ENCODE measurements around the gene MYL5. TPM values are rescaled to one million over a fixed set of nuclear protein-coding genes. Genes with fewer than 3 reads are reported as not detected.

The MYL5 gene
- total RNA-seq, 1 donor from 2014 or later = 2.9 TPM

GRCh38 chr4:700587-701264 is 26.4 kb downstream of the MYL5 start:
- Histone ChIP-seq H3K27me3 (ENCODE audit: control insufficient read depth, insufficient read depth, low read length) (no peaks in the 10 kb centered on the region), H3K4me3 (ENCODE audit: low read depth, low read length) (no peak overlapping the region), H3K36me3 (ENCODE audit: control insufficient read depth, insufficient read depth, low read length) (no peaks in the 10 kb centered on the region)
- DNase-seq (ENCODE audit: low read depth) (no peak), FAIRE-seq (no peak)
- no peak for TF ChIP-seq CTCF (IDR thresholded peaks at IDR 0.05; ENCODE audit: insufficient read depth, low read length, severe bottlenecking)

GRCh38 chr4:702618-703048 is 28.3 kb downstream of the MYL5 start:
- TF ChIP-seq CTCF (IDR thresholded peaks at IDR 0.05; ENCODE audit: insufficient read depth, low read length, severe bottlenecking) = no peak
- no peak for FAIRE-seq

GRCh38 chr4:703336-704197 is 29.2 kb downstream of the MYL5 start:
- Histone ChIP-seq H3K4me3 (ENCODE audit: low read depth, low read length) (no peak overlapping the region), H3K36me3 (ENCODE audit: control insufficient read depth, insufficient read depth, low read length) (no peaks in the 10 kb centered on the region), H3K27me3 (ENCODE audit: control insufficient read depth, insufficient read depth, low read length) (no peaks in the 10 kb centered on the region)
- TF ChIP-seq CTCF (IDR thresholded peaks at IDR 0.05; ENCODE audit: insufficient read depth, low read length, severe bottlenecking) = no peak
- DNase-seq (ENCODE audit: low read depth) (no peak), FAIRE-seq (no peak)

More at GRCh38 chr4:702618-703048, 28.3 kb downstream of the MYL5 start:
- H3K4me3 ChIP-seq (ENCODE audit: low read depth, low read length) = no peak overlapping the region
- DNase-seq (ENCODE audit: low read depth) = no peak
- H3K36me3 ChIP-seq (ENCODE audit: control insufficient read depth, insufficient read depth, low read length) = no peaks in the 10 kb centered on the region
- no peaks in the 10 kb centered on the region for H3K27me3 ChIP-seq (ENCODE audit: control insufficient read depth, insufficient read depth, low read length)

- Histone ChIP-seq H3K27me3 (ENCODE audit: control insufficient read depth, insufficient read depth, low read length) (no peaks in the 10 kb centered on the region), H3K4me3 (ENCODE audit: low read depth, low read length) (no peak overlapping the region), H3K36me3 (ENCODE audit: control insufficient read depth, insufficient read depth, low read length) (no peaks in the 10 kb centered on the region)
- FAIRE-seq = no peak
- no peak for DNase-seq (ENCODE audit: low read depth)
- no peak for TF ChIP-seq CTCF (IDR thresholded peaks at IDR 0.05; ENCODE audit: insufficient read depth, low read length, severe bottlenecking)
Observed at GRCh38 chr4:704198-704891, 30.0 kb downstream of the MYL5 start.

- H3K27me3 ChIP-seq (ENCODE audit: control insufficient read depth, insufficient read depth, low read length) = no peaks in the 10 kb centered on the region
- TF ChIP-seq CTCF (IDR thresholded peaks at IDR 0.05; ENCODE audit: insufficient read depth, low read length, severe bottlenecking) = no peak
- peak overlapping the region; percentile 56 for H3K4me3 ChIP-seq (ENCODE audit: low read depth, low read length)
- DNase-seq (ENCODE audit: low read depth) (no peak), FAIRE-seq (no peak)
- H3K36me3 ChIP-seq (ENCODE audit: control insufficient read depth, insufficient read depth, low read length) = no peaks in the 10 kb centered on the region
Observed at GRCh38 chr4:704971-705277, 30.6 kb downstream of the MYL5 start.

All from bronchial epithelial cell (primary cell).